SIG-M5 treated with dmso at 0.1 percent for 504 hours (cell line): ENCODE measurements around the gene PCCA.

ENCODE experiments used
- DNase-seq: peaks from one replicate; lab custom pipeline; 2025; ENCODE audit not compliant: unreplicated experiment; lab: John Stamatoyannopoulos, UW

Gene PCCA

GRCh38 chr13:100458673-100459072 is 369.8 kb downstream of the PCCA start:
- no peak for DNase-seq

- no peak for DNase-seq
These were observed 370.9 kb downstream of the PCCA start for GRCh38 chr13:100459747-100460146.

- no peak for DNase-seq
These were observed 371.4 kb downstream of the PCCA start for GRCh38 chr13:100460266-100460665.

GRCh38 chr13:100460791-100461190 is 371.9 kb downstream of the PCCA start:
- DNase-seq = no peak

GRCh38 chr13:100461309-100462030 is 372.6 kb downstream of the PCCA start:
- DNase-seq = no peak

GRCh38 chr13:100464006-100464405 is 375.1 kb downstream of the PCCA start:
- no peak for DNase-seq

- DNase-seq = no peak
These were observed 376.7 kb downstream of the PCCA start for GRCh38 chr13:100465558-100465957.

GRCh38 chr13:100470866-100471505 is 382.1 kb downstream of the PCCA start:
- DNase-seq = no peak

- no peak for DNase-seq
These were observed 384.2 kb downstream of the PCCA start for GRCh38 chr13:100473087-100473486.

- no peak for DNase-seq
These were observed 384.7 kb downstream of the PCCA start for GRCh38 chr13:100473501-100474044.

GRCh38 chr13:100476963-100477362 is 388.1 kb downstream of the PCCA start:
- DNase-seq = no peak

- no peak for DNase-seq
These were observed 389.4 kb downstream of the PCCA start for GRCh38 chr13:100478107-100478809.

- DNase-seq = no peak
These were observed 391.8 kb downstream of the PCCA start for GRCh38 chr13:100480676-100481075.

GRCh38 chr13:100483139-100483538 is 394.2 kb downstream of the PCCA start:
- DNase-seq = no peak

- DNase-seq = no peak
These were observed 395.0 kb downstream of the PCCA start for GRCh38 chr13:100483841-100484381.

- DNase-seq = no peak
These were observed 395.8 kb downstream of the PCCA start for GRCh38 chr13:100484702-100485101.

- no peak for DNase-seq
These were observed 396.4 kb downstream of the PCCA start for GRCh38 chr13:100485265-100485664.

GRCh38 chr13:100490692-100491091 is 401.8 kb downstream of the PCCA start:
- DNase-seq = no peak

- peak; percentile 82 for DNase-seq
These were observed 402.4 kb downstream of the PCCA start for GRCh38 chr13:100491164-100491842.

GRCh38 chr13:100493418-100493817 is 404.5 kb downstream of the PCCA start:
- peak; percentile 91 for DNase-seq

GRCh38 chr13:100495455-100495854 is 406.6 kb downstream of the PCCA start:
- no peak for DNase-seq
